Endothelial cell of umbilical vein (primary cell): ENCODE measurements around the gene C2orf81.

ENCODE experiments used
- EZH2 ChIP-seq: IDR thresholded peaks from 2 replicates; pipeline ENCODE4 v1.6.1; 2012; ENCODE audit warnings: borderline replicate concordance, low read depth, mild to moderate bottlenecking, moderate library complexity, low read length, inconsistent platforms; ENCODE audit not compliant: severe bottlenecking
- TF ChIP-seq, protein P1 (sequence below), 2 donors: IDR thresholded peaks; 1 replicate in 1 of 2; 2 replicates in 1 of 2; pipeline ENCODE4 v1.5.1; 2011; ENCODE audit warnings: low read length in 2 of 2, mild to moderate bottlenecking in 2 of 2, moderate library complexity in 2 of 2, control low read depth in 1 of 2, inconsistent platforms in 1 of 2, low read depth in 1 of 2; ENCODE audit not compliant: insufficient read depth in 1 of 2; ENCODE audit errors: extremely low read depth in 1 of 2

DNA sequence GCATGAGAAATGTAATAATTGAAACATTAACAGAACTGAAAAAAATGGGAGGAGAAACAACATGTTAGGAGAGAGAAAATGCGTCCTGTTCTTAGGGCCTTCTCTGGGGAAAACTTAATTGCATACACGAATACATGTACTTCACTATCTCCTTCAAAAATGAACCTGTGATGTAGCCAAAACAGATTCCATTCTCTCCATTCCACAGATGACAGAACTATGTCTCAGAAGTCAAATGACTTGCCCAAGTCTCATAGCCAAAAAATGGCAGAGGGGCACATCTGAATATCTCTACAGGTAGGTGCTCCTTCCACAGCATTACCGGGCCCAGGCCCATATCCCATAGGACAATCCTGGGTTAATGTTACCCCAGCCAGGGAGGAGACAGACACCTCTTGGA, 37.4 kb downstream of the C2orf81 start:
- TF ChIP-seq, protein P1, sequence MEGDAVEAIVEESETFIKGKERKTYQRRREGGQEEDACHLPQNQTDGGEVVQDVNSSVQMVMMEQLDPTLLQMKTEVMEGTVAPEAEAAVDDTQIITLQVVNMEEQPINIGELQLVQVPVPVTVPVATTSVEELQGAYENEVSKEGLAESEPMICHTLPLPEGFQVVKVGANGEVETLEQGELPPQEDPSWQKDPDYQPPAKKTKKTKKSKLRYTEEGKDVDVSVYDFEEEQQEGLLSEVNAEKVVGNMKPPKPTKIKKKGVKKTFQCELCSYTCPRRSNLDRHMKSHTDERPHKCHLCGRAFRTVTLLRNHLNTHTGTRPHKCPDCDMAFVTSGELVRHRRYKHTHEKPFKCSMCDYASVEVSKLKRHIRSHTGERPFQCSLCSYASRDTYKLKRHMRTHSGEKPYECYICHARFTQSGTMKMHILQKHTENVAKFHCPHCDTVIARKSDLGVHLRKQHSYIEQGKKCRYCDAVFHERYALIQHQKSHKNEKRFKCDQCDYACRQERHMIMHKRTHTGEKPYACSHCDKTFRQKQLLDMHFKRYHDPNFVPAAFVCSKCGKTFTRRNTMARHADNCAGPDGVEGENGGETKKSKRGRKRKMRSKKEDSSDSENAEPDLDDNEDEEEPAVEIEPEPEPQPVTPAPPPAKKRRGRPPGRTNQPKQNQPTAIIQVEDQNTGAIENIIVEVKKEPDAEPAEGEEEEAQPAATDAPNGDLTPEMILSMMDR (IDR thresholded peaks at IDR 0.05; ENCODE audit: extremely low read depth in 1 of 2, insufficient read depth in 1 of 2, low read depth in 1 of 2, low read length in 2 of 2): no peak
- TF ChIP-seq EZH2: no peak
